ENCODE measurements around the gene NAV3. TPM values are rescaled to one million over a fixed set of nuclear protein-coding genes. Genes with fewer than 3 reads are reported as not detected.

NAV3 gene
- polyA plus RNA-seq, 1 of the 3 experiments (the other 2 are of a cell fraction), result 10.5 TPM

- TF ChIP-seq GATA2 (CRISPR knock-in tag; IDR thresholded peaks at IDR 0.05) (peak; percentile 59), EZH2phosphoT487 (IDR thresholded peaks at IDR 0.05; ENCODE audit: borderline replicate concordance, low read depth) (no peak), IRF3 (IDR thresholded peaks at IDR 0.05; ENCODE audit: low read depth, low read length) (no peak), RAD21 (IDR thresholded peaks at IDR 0.05; ENCODE audit: low read length) (peak; percentile 72), TCF12 (IDR thresholded peaks at IDR 0.05) (peak; percentile 79), NFIC (IDR thresholded peaks at IDR 0.05; ENCODE audit: borderline replicate concordance) (peak; percentile 82), TAF1 (IDR thresholded peaks at IDR 0.05; ENCODE audit: borderline replicate concordance, low read depth, low read length) (0 out of 2 replicates have a peak, but pooled peaks have one; percentile 11), MEF2A (IDR thresholded peaks at IDR 0.05; ENCODE audit: borderline replicate concordance, low read depth) (no peak), SMC3 (IDR thresholded peaks at IDR 0.05; ENCODE audit: low read depth, low read length) (peak; percentile 39; the same call in 1 of the 2 replicates), POLR2AphosphoS5 (IDR thresholded peaks at IDR 0.05; ENCODE audit: low read depth, low read length) (0 out of 2 replicates have a peak, but pooled peaks have one; percentile 41)
Measured at GRCh38 chr12:78096909-78097597, 266.4 kb downstream of the NAV3 start (continued).

GRCh38 chr12:78099806-78100205 lies 269.1 kb downstream of the NAV3 start:
- ChIA-PET POLR2A (no interaction called here), CTCF (interaction anchor here (0.7 to 0.9 kb wide), 2 partner anchors 44 to 97 kb away, joined by 3 to 5 read pairs; no protein-coding TSS in a partner anchor)
- Histone ChIP-seq H4K20me1 (ENCODE audit: insufficient read depth) (no peaks in the 10 kb centered on the region), H3K4me3 (ENCODE audit: low read depth in 2 of 2, low read length in 1 of 2) (no peak overlapping the region), H3K9me2 (no peaks in the 10 kb centered on the region), H3F3A (replicated peaks; ENCODE audit: insufficient read depth) (peaks cover 8% of the 10 kb centered on the region), H3K4me1 (ENCODE audit: control insufficient read depth in 1 of 2, insufficient read depth in 2 of 2, low read depth in 1 of 2, low read length in 1 of 2) (peaks cover 0 to 11% of the 10 kb centered on the region in 2 experiments; a peak in 2 of 4 replicates), H3K27me3 (ENCODE audit: insufficient read depth) (no peaks in the 10 kb centered on the region), H3K36me3 (replicated peaks in 1 of 2; ENCODE audit: control insufficient read depth in 1 of 2, insufficient read depth in 2 of 2, low read length in 1 of 2) (peaks cover 0 to 9% of the 10 kb centered on the region in 2 experiments), H2AFZ (ENCODE audit: low read depth) (no peak overlapping the region), H3K27ac (ENCODE audit: low read depth in 2 of 2, low read length in 1 of 2) (peak overlapping the region in 1 of 2 experiments; percentile 22; a peak in 1 of 4 replicates), H3K4me2 (no peak overlapping the region), H3K9ac (no peak overlapping the region), H3K9me3 (no peaks in the 10 kb centered on the region), H3K79me2 (ENCODE audit: insufficient read depth) (no peaks in the 10 kb centered on the region)
- no peak for DNase-seq
- 88% methylated on average over 2 of the region's 2 CpGs for WGBS (ENCODE audit: low lambda C conversion rate)
- TF ChIP-seq EP300 (IDR thresholded peaks at IDR 0.05; ENCODE audit: borderline replicate concordance in 1 of 2, low read depth in 1 of 2, low read length in 1 of 2) (no peak), CHD2 (IDR thresholded peaks at IDR 0.05; ENCODE audit: low read length, partially characterized antibody) (no peak), RAD21 (IDR thresholded peaks at IDR 0.05; ENCODE audit: low read length) (no peak), JUND (IDR thresholded peaks at IDR 0.05) (no peak), YY1 (IDR thresholded peaks at IDR 0.05; ENCODE audit: low read depth) (no peak), EZH2phosphoT487 (IDR thresholded peaks at IDR 0.05; ENCODE audit: borderline replicate concordance, low read depth) (no peak), FOXM1 (IDR thresholded peaks at IDR 0.05; ENCODE audit: low read depth) (no peak), SMC3 (IDR thresholded peaks at IDR 0.05; ENCODE audit: low read depth, low read length) (no peak), ZBTB33 (IDR thresholded peaks at IDR 0.05; ENCODE audit: borderline replicate concordance, low read depth) (no peak), NRF1 (IDR thresholded peaks at IDR 0.05; ENCODE audit: low read depth, low read length) (no peak), GABPA (IDR thresholded peaks at IDR 0.05; ENCODE audit: low read depth) (no peak), MEF2A (IDR thresholded peaks at IDR 0.05; ENCODE audit: borderline replicate concordance, low read depth) (no peak), IRF3 (IDR thresholded peaks at IDR 0.05; ENCODE audit: low read depth, low read length) (no peak), CTCF (IDR thresholded peaks at IDR 0.05) (no peak), NFIC (IDR thresholded peaks at IDR 0.05; ENCODE audit: borderline replicate concordance) (no peak), FOXJ3 (CRISPR knock-in tag; IDR thresholded peaks at IDR 0.05) (no peak)
